CD14-positive monocyte (primary cell): Measurements from ENCODE around the gene ASCC3. TPM values are rescaled to one million over a fixed set of nuclear protein-coding genes. Genes with fewer than 3 reads are reported as not detected.

ENCODE experiments used
- DNase-seq, 3 donors: peaks; one replicate each; pipeline ENCODE4 v3.0.0-alpha.2; 2011 to 2022
- H2AFZ ChIP-seq: 2 replicates; pipeline ENCODE4 v1.6.0; 2012; ENCODE audit warnings: mild to moderate bottlenecking, low read depth, low read length, inconsistent platforms; ENCODE audit not compliant: insufficient read depth, poor library complexity, severe bottlenecking
- H3K27ac ChIP-seq, 2 donors: 1 replicate in 1 of 2; 2 replicates in 1 of 2; pipeline ENCODE4 v1.5.1; 2012 to 2013; ENCODE audit warnings: low read length in 2 of 2, control low read depth in 1 of 2, inconsistent platforms in 1 of 2, low read depth in 1 of 2, mild to moderate bottlenecking in 1 of 2
- H3K27me3 ChIP-seq, 2 donors: one replicate each; pipeline versions ENCODE4 v1.6.0 to v1.6.1; 2011 to 2013; ENCODE audit warnings: low read length in 2 of 2; ENCODE audit not compliant: control insufficient read depth in 2 of 2, insufficient read depth in 2 of 2
- H3K36me3 ChIP-seq, 2 donors: replicated peaks in 1 of 2; 1 replicate in 1 of 2; 2 replicates in 1 of 2; pipeline versions ENCODE4 v1.5.1 to v1.6.1; 2012 to 2013; ENCODE audit warnings: low read length in 2 of 2, control low read depth in 1 of 2, inconsistent platforms in 1 of 2, mild to moderate bottlenecking in 1 of 2; ENCODE audit not compliant: insufficient read depth in 2 of 2, control insufficient read depth in 1 of 2
- H3K4me1 ChIP-seq, 2 donors: 1 replicate in 1 of 2; 2 replicates in 1 of 2; pipeline versions ENCODE4 v1.5.1 to v1.6.1; 2012 to 2013; ENCODE audit warnings: low read length in 2 of 2, control low read depth in 1 of 2, inconsistent platforms in 1 of 2, mild to moderate bottlenecking in 1 of 2, moderate library complexity in 1 of 2; ENCODE audit not compliant: insufficient read depth in 2 of 2, control insufficient read depth in 1 of 2
- H3K4me2 ChIP-seq: replicated peaks from 2 replicates; pipeline ENCODE3; 2012; ENCODE audit warnings: low read length, moderate library complexity, mild to moderate bottlenecking; ENCODE audit not compliant: poor library complexity, severe bottlenecking; ENCODE audit errors: extremely low read depth
- H3K4me3 ChIP-seq, 3 experiments: fragments of 200-600 bp in 1 of 3; sonication (generic) in 1 of 3; replicated peaks in 1 of 3; 1 replicate in 2 of 3; 2 replicates in 1 of 3; pipeline ENCODE4 v1.5.1; 2011 to 2013; ENCODE audit warnings: low read length in 3 of 3, mild to moderate bottlenecking in 3 of 3, control low read depth in 2 of 3, low read depth in 2 of 3, inconsistent platforms in 1 of 3, moderate library complexity in 1 of 3
- H3K79me2 ChIP-seq: 2 replicates; pipeline ENCODE4 v1.6.0; 2012; ENCODE audit warnings: mild to moderate bottlenecking, control low read depth, inconsistent platforms, low read length, moderate library complexity; ENCODE audit not compliant: insufficient read depth
- H3K9ac ChIP-seq: 2 replicates; pipeline ENCODE4 v1.6.0; 2017; ENCODE audit warnings: low read length, mild to moderate bottlenecking; ENCODE audit not compliant: insufficient read depth, poor library complexity, severe bottlenecking
- H3K9me3 ChIP-seq, 2 donors: replicated peaks in 1 of 2; 1 replicate in 1 of 2; 2 replicates in 1 of 2; pipeline versions ENCODE4 v1.5.1 to v1.6.1; 2012 to 2013; ENCODE audit warnings: low read length in 2 of 2, control low read depth in 1 of 2; ENCODE audit not compliant: control insufficient read depth in 1 of 2, insufficient read depth in 1 of 2
- H4K20me1 ChIP-seq: 2 replicates; pipeline ENCODE4 v1.6.0; 2012; ENCODE audit warnings: mild to moderate bottlenecking, low read length, control low read depth, moderate library complexity; ENCODE audit not compliant: insufficient read depth
- H3K27ac Mint-ChIP-seq, 7 donors: one replicate each; pipeline ENCODE4 v1.8.0; 2020; ENCODE audit warnings: mild to moderate bottlenecking in 7 of 7, mixed read lengths in 7 of 7, moderate library complexity in 6 of 7, inconsistent platforms in 2 of 7
- H3K27me3 Mint-ChIP-seq, 3 donors: one replicate each; pipeline ENCODE4 v1.8.0; 2021 to 2022; ENCODE audit warnings: low read depth in 3 of 3, mild to moderate bottlenecking in 3 of 3, mixed read lengths in 3 of 3, moderate library complexity in 3 of 3, inconsistent platforms in 1 of 3
- H3K36me3 Mint-ChIP-seq, 2 donors: one replicate each; pipeline ENCODE4 v1.8.0; 2020; ENCODE audit warnings: mixed read lengths in 2 of 2, inconsistent platforms in 1 of 2, mild to moderate bottlenecking in 1 of 2
- H3K4me1 Mint-ChIP-seq: one replicate; pipeline ENCODE4 v1.8.0; 2020; ENCODE audit warnings: mild to moderate bottlenecking, mixed read lengths
- H3K4me3 Mint-ChIP-seq, 2 donors: one replicate each; pipeline ENCODE4 v1.8.0; 2020; ENCODE audit warnings: mild to moderate bottlenecking in 2 of 2, mixed read lengths in 2 of 2, moderate library complexity in 1 of 2
- H3K9me3 Mint-ChIP-seq, 7 donors: one replicate each; pipeline ENCODE4 v1.8.0; 2020 to 2022; ENCODE audit warnings: mixed read lengths in 7 of 7, mild to moderate bottlenecking in 6 of 7, moderate library complexity in 6 of 7, inconsistent platforms in 2 of 7
- WGBS: methylation state at CpG from one replicate; pipeline ENCODE4 v1.1.5; 2013; ENCODE audit warnings: missing lambda C conversion rate; ENCODE audit not compliant: insufficient coverage; 5-methylcytosine and 5-hydroxymethylcytosine counted together
- intact Hi-C, 2 donors: fragments of 100-400 bp; cut with micrococcal nuclease; formaldehyde crosslinking; loops; one replicate each; pipeline versions ENCODE4 v1.15.0 to v1.15.1; 2023
- polyA plus RNA-seq, 3 donors: library from polyadenylated mRNA; depleted of rRNA in 1 of 3; unstranded in 2 of 3; stranded (reverse) in 1 of 3; fragments of 300-500 nt in 2 of 3; fragments of >200 nt in 1 of 3; fragmentation: Illumina TruSeq in 2 of 3; gene quantifications; 1 replicate in 2 of 3; 2 replicates in 1 of 3; pipeline ENCODE4 v1.2.3, GENCODE V29; 2012 to 2021
- TF ChIP-seq, protein P1 (sequence below): fragments of 200-600 bp; IDR thresholded peaks from one replicate; pipeline ENCODE4 v1.8.0; 2022; ENCODE audit warnings: antibody characterized with exemption, mild to moderate bottlenecking

ASCC3 gene
- polyA plus RNA-seq, 3 donors = 6.4 to 12.9 (median 10.6) TPM

DNA sequence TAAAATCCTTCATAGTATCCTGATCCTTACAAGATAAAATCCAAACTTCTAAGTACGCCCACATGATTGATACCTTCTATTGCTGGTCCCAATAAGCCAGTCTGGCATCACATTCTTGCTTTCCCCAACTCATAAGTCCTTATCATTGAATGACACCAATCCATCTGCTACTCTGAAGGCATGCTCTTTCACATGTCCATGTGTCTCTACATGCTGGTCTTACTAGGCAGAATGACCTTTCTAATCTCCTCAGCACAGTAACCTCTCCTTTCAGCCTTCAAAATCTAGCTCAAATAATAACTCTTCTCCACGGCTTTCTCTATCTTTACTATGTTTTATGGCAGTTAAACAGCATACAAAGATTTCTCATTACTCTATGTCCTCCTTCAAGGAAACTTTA lies 71.1 kb downstream of the ASCC3 start:
- Histone ChIP-seq H3K4me1 (peaks cover 0 to 14% of the 10 kb centered on the region in 2 donors), H3K9me3 (no peaks in the 10 kb centered on the region), H3K36me3 (peaks cover 0 to 6% of the 10 kb centered on the region in 2 donors), H2AFZ (no peak overlapping the region), H3K4me2 (no peak overlapping the region), H3K27me3 (no peaks in the 10 kb centered on the region), H3K27ac (no peak overlapping the region), H3K9ac (no peak overlapping the region), H4K20me1 (no peaks in the 10 kb centered on the region), H3K4me3 (no peak overlapping the region), H3K79me2 (no peaks in the 10 kb centered on the region)
- DNase-seq = no peak
- Mint-ChIP-seq H3K4me1 (peaks cover 9% of the 10 kb centered on the region), H3K9me3 (peaks cover 0 to 1% (median 0%) of the 10 kb centered on the region in 7 donors), H3K4me3 (no peak overlapping the region), H3K36me3 (peaks cover 13 to 16% of the 10 kb centered on the region in 2 donors), H3K27ac (no peak overlapping the region), H3K27me3 (peaks cover 0 to 2% (median 0%) of the 10 kb centered on the region in 3 donors)
- WGBS = 89% methylated on average over 1 of the region's 2 CpGs
- intact Hi-C loops = no loop called here
- TF ChIP-seq, protein P1, sequence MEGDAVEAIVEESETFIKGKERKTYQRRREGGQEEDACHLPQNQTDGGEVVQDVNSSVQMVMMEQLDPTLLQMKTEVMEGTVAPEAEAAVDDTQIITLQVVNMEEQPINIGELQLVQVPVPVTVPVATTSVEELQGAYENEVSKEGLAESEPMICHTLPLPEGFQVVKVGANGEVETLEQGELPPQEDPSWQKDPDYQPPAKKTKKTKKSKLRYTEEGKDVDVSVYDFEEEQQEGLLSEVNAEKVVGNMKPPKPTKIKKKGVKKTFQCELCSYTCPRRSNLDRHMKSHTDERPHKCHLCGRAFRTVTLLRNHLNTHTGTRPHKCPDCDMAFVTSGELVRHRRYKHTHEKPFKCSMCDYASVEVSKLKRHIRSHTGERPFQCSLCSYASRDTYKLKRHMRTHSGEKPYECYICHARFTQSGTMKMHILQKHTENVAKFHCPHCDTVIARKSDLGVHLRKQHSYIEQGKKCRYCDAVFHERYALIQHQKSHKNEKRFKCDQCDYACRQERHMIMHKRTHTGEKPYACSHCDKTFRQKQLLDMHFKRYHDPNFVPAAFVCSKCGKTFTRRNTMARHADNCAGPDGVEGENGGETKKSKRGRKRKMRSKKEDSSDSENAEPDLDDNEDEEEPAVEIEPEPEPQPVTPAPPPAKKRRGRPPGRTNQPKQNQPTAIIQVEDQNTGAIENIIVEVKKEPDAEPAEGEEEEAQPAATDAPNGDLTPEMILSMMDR = no peak

DNA sequence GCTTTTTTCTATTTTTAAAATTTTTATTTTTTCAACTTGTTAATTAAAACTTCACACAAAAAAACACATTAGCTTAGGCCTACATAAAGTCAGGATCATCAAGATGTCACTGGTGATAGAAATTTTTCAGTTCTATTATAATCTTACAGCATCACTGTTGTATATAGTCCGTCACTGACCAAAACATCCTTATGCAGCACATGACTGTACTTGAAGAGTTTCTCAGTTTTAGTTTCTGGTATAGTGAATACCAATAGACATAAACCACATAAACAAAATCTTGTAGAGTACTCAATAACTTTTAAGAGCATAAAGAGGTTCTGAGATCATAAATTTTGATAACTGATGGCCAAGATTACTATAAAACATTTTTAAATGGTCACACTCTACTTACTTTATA lies 71.8 kb downstream of the ASCC3 start:
- H3K4me1 Mint-ChIP-seq = peaks cover 11% of the 10 kb centered on the region
- H3K9me3 Mint-ChIP-seq = peaks cover 0 to 1% (median 0%) of the 10 kb centered on the region in 7 donors

More for the DNA sequence above, 71.8 kb downstream of the ASCC3 start:
- no peaks in the 10 kb centered on the region for H3K9me3 ChIP-seq
- H3K27ac Mint-ChIP-seq = no peak overlapping the region
- no peak overlapping the region for H3K4me3 Mint-ChIP-seq
- TF ChIP-seq, protein P1 = no peak
- no peaks in the 10 kb centered on the region for H3K79me2 ChIP-seq
- H3K36me3 Mint-ChIP-seq = peaks cover 14 to 22% of the 10 kb centered on the region in 2 donors
- no peaks in the 10 kb centered on the region for H4K20me1 ChIP-seq
- no peak overlapping the region for H3K4me3 ChIP-seq
- H3K36me3 ChIP-seq = peaks cover 0 to 10% of the 10 kb centered on the region in 2 donors
- peaks cover 0 to 14% of the 10 kb centered on the region in 2 donors for H3K4me1 ChIP-seq
- no peak overlapping the region for H2AFZ ChIP-seq
- DNase-seq = no peak
- intact Hi-C loops = no loop called here
- H3K4me2 ChIP-seq = no peak overlapping the region
- no peak overlapping the region for H3K27ac ChIP-seq
- no CpG with 5 or more reads among the region's 1 CpG for WGBS
- peaks cover 0 to 2% (median 0%) of the 10 kb centered on the region in 3 donors for H3K27me3 Mint-ChIP-seq
- H3K27me3 ChIP-seq = no peaks in the 10 kb centered on the region
- H3K9ac ChIP-seq = no peak overlapping the region
